Thyroid gland (tissue), 4 donors: ENCODE results near the gene HYAL1. TPM values are rescaled to one million over a fixed set of nuclear protein-coding genes. Genes with fewer than 3 reads are reported as not detected.

Experiments
- DNase-seq, 2 donors: peaks; one replicate each; pipeline ENCODE4 v3.0.0-alpha.2; 2019
- H3K27ac ChIP-seq, 3 donors: fragments of 200-600 bp; sonication (generic); 1 replicate in 2 of 3; 2 replicates in 1 of 3; pipeline ENCODE4 v1.5.1; 2016 to 2019; ENCODE audit warnings: mild to moderate bottlenecking in 1 of 3, moderate library complexity in 1 of 3
- H3K27me3 ChIP-seq: fragments of 200-600 bp; sonication (generic); one replicate; pipeline ENCODE4 v1.5.1; 2019
- H3K36me3 ChIP-seq, 2 donors: fragments of 200-600 bp; sonication (generic); one replicate each; pipeline ENCODE4 v1.5.1; 2016 to 2019
- H3K4me1 ChIP-seq, 2 donors: fragments of 200-600 bp; sonication (generic); one replicate each; pipeline ENCODE4 v1.5.1; 2017 to 2019
- H3K4me3 ChIP-seq, 3 donors: fragments of 200-600 bp; sonication (generic); replicated peaks in 1 of 3; 1 replicate in 2 of 3; 2 replicates in 1 of 3; pipeline ENCODE4 v1.5.1; 2016; ENCODE audit warnings: mild to moderate bottlenecking in 1 of 3
- H3K9me3 ChIP-seq: fragments of 200-600 bp; sonication (generic); one replicate; pipeline ENCODE4 v1.5.1; 2017
- CTCF ChIP-seq, 6 experiments: fragments of 200-600 bp in 3 of 6; fragments of 450-650 bp in 3 of 6; sonication (generic) in 3 of 6; IDR thresholded peaks; one replicate each; pipeline ENCODE4 v1.5.1; 2016 to 2019; ENCODE audit warnings: antibody characterized with exemption in 6 of 6, mild to moderate bottlenecking in 2 of 6, inconsistent platforms in 1 of 6, moderate library complexity in 1 of 6
- POLR2A ChIP-seq, 2 donors: fragments of 450-650 bp; IDR thresholded peaks; one replicate each; pipeline ENCODE4 v1.6.1; 2017; ENCODE audit warnings: antibody characterized with exemption in 2 of 2, mild to moderate bottlenecking in 2 of 2, moderate library complexity in 1 of 2
- WGBS, 2 donors: methylation state at CpG; one replicate each; pipeline ENCODE4 v1.1.5; 2017; 5-methylcytosine and 5-hydroxymethylcytosine counted together
- intact Hi-C: fragments of 100-400 bp; cut with DNase I; formaldehyde crosslinking; loops from one replicate; pipeline ENCODE4 v1.15.1; 2023
- total RNA-seq, 4 donors: library from RNA; depleted of rRNA; stranded (reverse); fragments of >200 nt; gene quantifications; one replicate each; pipeline ENCODE4 v1.2.3, GENCODE V29; 2016

HYAL1 gene
- total RNA-seq, 4 donors from 2014 or later = 5.8 to 13.8 (median 9.7) TPM

DNA sequence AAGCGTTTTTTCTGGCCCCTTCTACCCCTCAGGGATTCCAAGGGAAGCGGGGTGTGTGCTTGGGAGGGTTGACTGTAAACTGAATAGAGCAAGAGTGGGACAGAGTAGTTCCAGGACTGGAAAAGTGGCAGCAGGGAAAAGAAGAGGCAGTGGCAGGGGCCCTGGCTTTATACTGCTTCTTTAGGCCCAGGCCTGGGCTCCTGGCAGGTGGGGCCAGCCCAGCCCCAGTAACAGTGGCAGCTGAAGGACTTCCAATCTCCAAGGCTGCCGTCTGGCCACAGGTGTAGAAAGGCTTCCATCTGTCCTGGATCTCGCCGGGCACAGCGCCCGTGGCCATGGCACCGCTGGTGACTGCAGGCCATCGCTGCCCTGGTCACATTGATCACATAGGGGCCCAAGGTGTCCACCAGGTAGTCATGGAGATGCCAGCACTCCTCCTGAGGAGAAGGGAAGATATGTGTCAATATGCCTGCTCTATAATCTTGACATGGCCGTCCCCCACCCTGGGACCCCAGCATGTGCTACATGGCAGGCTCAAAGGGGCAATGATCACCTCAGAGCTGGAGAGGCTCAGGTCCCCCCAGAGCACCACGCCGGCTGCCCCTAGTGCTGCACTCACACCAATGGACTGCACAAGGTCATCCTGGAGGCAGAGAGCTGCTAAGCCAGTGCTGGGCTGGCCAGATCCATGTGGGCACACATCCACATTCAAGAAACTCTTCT is 10.1 kb downstream of the HYAL1 start:
- Histone ChIP-seq H3K4me1 (peaks cover 17 to 24% of the 10 kb centered on the region in 2 donors), H3K9me3 (no peaks in the 10 kb centered on the region), H3K27ac (peak overlapping the region; percentile 20 to 75 (median 58)), H3K4me3 (no peak overlapping the region), H3K27me3 (no peaks in the 10 kb centered on the region), H3K36me3 (peaks cover 16 to 20% of the 10 kb centered on the region in 2 donors)
- intact Hi-C loops = loop anchor here (5.0 kb wide), 1 partner anchor 34 kb away; the partner anchor contains the start of gene TUSC2
- no peak for DNase-seq
- WGBS, 2 donors = 61 to 80% methylated on average over 5 to 12 of the region's 12 CpGs
- TF ChIP-seq CTCF (IDR thresholded peaks at IDR 0.05) (no peak), POLR2A (IDR thresholded peaks at IDR 0.05) (no peak)

- no peaks in the 10 kb centered on the region for H3K27me3 ChIP-seq
- peaks cover 24 to 26% of the 10 kb centered on the region in 2 donors for H3K36me3 ChIP-seq
- peak; percentile 98 for DNase-seq
- H3K27ac ChIP-seq = peak within 1 kb of the TSS; percentile 20 to 75 (median 68)
- peaks cover 15 to 18% of the 10 kb centered on the region in 2 donors for H3K4me1 ChIP-seq
- TF ChIP-seq CTCF (IDR thresholded peaks at IDR 0.05) (no peak), POLR2A (IDR thresholded peaks at IDR 0.05) (peak in 1 of 2 donors; percentile 62)
- H3K9me3 ChIP-seq = no peaks in the 10 kb centered on the region
- peak within 1 kb of the TSS; percentile 45 to 92 (median 78) for H3K4me3 ChIP-seq
- intact Hi-C loops = loop anchor here (5.0 kb wide), 1 partner anchor 35 kb away; the partner anchor contains the start of gene TUSC2
- 5 to 6% methylated on average over 7 to 8 of the region's 67 CpGs for WGBS, 2 donors
Measured at GRCh38 chr3:50292159-50293078, 11.0 kb downstream of the HYAL1 start, which contains the start of gene IFRD2. TSS of gene IFRD2 (minus strand) at chr3:50292429. CDS start at chr3:50292274, 155 bp downstream.

- no peak for TF ChIP-seq POLR2A (IDR thresholded peaks at IDR 0.05)
- TF ChIP-seq CTCF (IDR thresholded peaks at IDR 0.05) = no peak
- H3K36me3 ChIP-seq = peaks cover 26 to 28% of the 10 kb centered on the region in 2 donors
- H3K4me3 ChIP-seq = no peak overlapping the region
- H3K4me1 ChIP-seq = peaks cover 15 to 18% of the 10 kb centered on the region in 2 donors
- DNase-seq = no peak
- intact Hi-C loops = loop anchor here (5.0 kb wide), 1 partner anchor 37 kb away; the partner anchor contains the start of gene TUSC2
- no peak overlapping the region for H3K27ac ChIP-seq
- WGBS, 2 donors = 91 to 93% methylated on average over 13 to 16 of the region's 16 CpGs
- H3K27me3 ChIP-seq = no peaks in the 10 kb centered on the region
- H3K9me3 ChIP-seq = no peaks in the 10 kb centered on the region
Measured at GRCh38 chr3:50290161-50290641, 13.2 kb downstream of the HYAL1 start.

DNA sequence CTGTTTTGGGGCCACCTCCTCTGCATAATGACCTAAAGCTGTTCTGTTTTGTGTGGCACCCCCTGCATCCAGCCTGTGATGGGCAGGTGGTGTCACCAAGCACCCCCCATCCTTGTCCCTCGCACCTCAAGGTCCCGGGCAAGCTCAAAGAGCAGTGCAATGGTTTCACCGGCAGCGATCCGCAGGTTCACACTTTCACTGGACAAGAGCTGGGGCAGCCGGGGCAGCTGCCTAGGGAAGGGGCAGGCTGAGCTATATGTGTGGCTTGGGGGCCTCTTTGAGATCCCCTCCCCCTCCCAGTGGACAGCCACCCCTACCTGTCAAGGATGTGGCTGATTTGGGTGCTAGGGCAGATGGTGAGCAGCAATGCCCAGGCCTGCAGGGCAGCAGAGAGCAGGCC is 14.2 kb downstream of the HYAL1 start:
- Histone ChIP-seq H3K27me3 (no peaks in the 10 kb centered on the region), H3K4me1 (peaks cover 15 to 18% of the 10 kb centered on the region in 2 donors), H3K27ac (no peak overlapping the region), H3K9me3 (no peaks in the 10 kb centered on the region), H3K4me3 (no peak overlapping the region), H3K36me3 (peaks cover 26 to 28% of the 10 kb centered on the region in 2 donors)
- intact Hi-C loops = no loop called here
- WGBS, 2 donors = 100% methylated on average over 2 of the region's 6 CpGs; no CpG with 5 or more reads in 1 of the 2 donors
- no peak for DNase-seq
- no peak for TF ChIP-seq CTCF (IDR thresholded peaks at IDR 0.05)
- TF ChIP-seq POLR2A (IDR thresholded peaks at IDR 0.05) = no peak
